Activated T-cell treated with anti-CD3 and anti-CD28 coated beads, Interleukin-2, amount 50 U/mL, for 24 hours (primary cell): ENCODE data around the gene RAMP3.
"Not testable (repeated sequence)": the region's sequence is repeated elsewhere in the genome, so short reads cannot be mapped to it uniquely, and the experiment has no call there.

Experiments
- DNase-seq: peaks from one replicate; pipeline ENCODE4 v3.0.0-alpha.2; 2020
- H3K27ac Mint-ChIP-seq: 2 replicates; pipeline ENCODE4 v1.8.0; 2020; ENCODE audit warnings: mild to moderate bottlenecking, mixed read lengths
- H3K27me3 Mint-ChIP-seq: 2 replicates; pipeline ENCODE4 v1.8.0; 2020; ENCODE audit warnings: mixed read lengths
- H3K36me3 Mint-ChIP-seq: 2 replicates; pipeline ENCODE4 v1.8.0; 2020; ENCODE audit warnings: low read depth, mixed read lengths
- H3K4me1 Mint-ChIP-seq: 2 replicates; pipeline ENCODE4 v1.8.0; 2020; ENCODE audit warnings: low read depth, mixed read lengths
- H3K4me3 Mint-ChIP-seq: 2 replicates; pipeline ENCODE4 v1.8.0; 2020; ENCODE audit warnings: mild to moderate bottlenecking, moderate library complexity, mixed read lengths
- H3K9me3 Mint-ChIP-seq: 2 replicates; pipeline ENCODE4 v1.8.0; 2020; ENCODE audit warnings: mixed read lengths

The RAMP3 gene

GRCh38 chr7:45158471-45158870, 880 bp downstream of the RAMP3 start:
- H3K4me3 Mint-ChIP-seq, result no peak overlapping the region
- peaks cover 36% of the 10 kb centered on the region for H3K27me3 Mint-ChIP-seq
- peaks cover 4% of the 10 kb centered on the region for H3K4me1 Mint-ChIP-seq
- DNase-seq, result no peak
- H3K9me3 Mint-ChIP-seq, result no peaks in the 10 kb centered on the region
- H3K27ac Mint-ChIP-seq, result no peak overlapping the region
- no peaks in the 10 kb centered on the region for H3K36me3 Mint-ChIP-seq

- peaks cover 36% of the 10 kb centered on the region for H3K27me3 Mint-ChIP-seq
- no peak overlapping the region for H3K4me3 Mint-ChIP-seq
- H3K36me3 Mint-ChIP-seq, result no peaks in the 10 kb centered on the region
- no peaks in the 10 kb centered on the region for H3K9me3 Mint-ChIP-seq
- H3K4me1 Mint-ChIP-seq, result peaks cover 4% of the 10 kb centered on the region
- H3K27ac Mint-ChIP-seq, result no peak overlapping the region
- no peak for DNase-seq
Measured at GRCh38 chr7:45159296-45159695, 1.7 kb downstream of the RAMP3 start.

- peaks cover 5% of the 10 kb centered on the region for H3K9me3 Mint-ChIP-seq
- no peaks in the 10 kb centered on the region for H3K36me3 Mint-ChIP-seq
Measured at GRCh38 chr7:45160417-45160881, 2.9 kb downstream of the RAMP3 start.

GRCh38 chr7:45161138-45161537, 3.5 kb downstream of the RAMP3 start:
- Mint-ChIP-seq H3K36me3 (no peaks in the 10 kb centered on the region), H3K27ac (peak overlapping the region; percentile 47), H3K9me3 (peaks cover 5% of the 10 kb centered on the region), H3K27me3 (peaks cover 28% of the 10 kb centered on the region), H3K4me3 (no peak overlapping the region), H3K4me1 (peaks cover 4% of the 10 kb centered on the region)
- no peak for DNase-seq

More at GRCh38 chr7:45160417-45160881, 2.9 kb downstream of the RAMP3 start:
- no peak for DNase-seq
- Mint-ChIP-seq H3K4me3 (no peak overlapping the region), H3K27me3 (peaks cover 35% of the 10 kb centered on the region), H3K27ac (no peak overlapping the region), H3K4me1 (peaks cover 4% of the 10 kb centered on the region)

- no peak overlapping the region for H3K4me3 Mint-ChIP-seq
- H3K27me3 Mint-ChIP-seq, result peaks cover 22% of the 10 kb centered on the region
- DNase-seq, result no peak
- H3K27ac Mint-ChIP-seq, result no peak overlapping the region
- peaks cover 5% of the 10 kb centered on the region for H3K9me3 Mint-ChIP-seq
- H3K4me1 Mint-ChIP-seq, result peaks cover 3% of the 10 kb centered on the region
- H3K36me3 Mint-ChIP-seq, result no peaks in the 10 kb centered on the region
Measured at GRCh38 chr7:45161842-45162241, 4.3 kb downstream of the RAMP3 start.

GRCh38 chr7:45162311-45162845, 4.8 kb downstream of the RAMP3 start:
- Mint-ChIP-seq H3K27ac (no peak overlapping the region), H3K4me3 (no peak overlapping the region), H3K4me1 (peaks cover 2% of the 10 kb centered on the region), H3K36me3 (no peaks in the 10 kb centered on the region), H3K9me3 (peaks cover 5% of the 10 kb centered on the region), H3K27me3 (peaks cover 17% of the 10 kb centered on the region)
- no peak for DNase-seq

- no peak for DNase-seq
- Mint-ChIP-seq H3K4me1 (peaks cover 2% of the 10 kb centered on the region), H3K4me3 (no peak overlapping the region), H3K9me3 (peaks cover 5% of the 10 kb centered on the region), H3K27me3 (peaks cover 16% of the 10 kb centered on the region), H3K36me3 (no peaks in the 10 kb centered on the region), H3K27ac (no peak overlapping the region)
Measured at GRCh38 chr7:45162943-45163691, 5.5 kb downstream of the RAMP3 start.

GRCh38 chr7:45163692-45164052, 6.1 kb downstream of the RAMP3 start:
- H3K36me3 Mint-ChIP-seq, result no peaks in the 10 kb centered on the region
- no peak for DNase-seq
- H3K27me3 Mint-ChIP-seq, result peaks cover 10% of the 10 kb centered on the region
- peaks cover 5% of the 10 kb centered on the region for H3K9me3 Mint-ChIP-seq
- H3K4me1 Mint-ChIP-seq, result peaks cover 2% of the 10 kb centered on the region
- no peak overlapping the region for H3K4me3 Mint-ChIP-seq
- no peak overlapping the region for H3K27ac Mint-ChIP-seq

GRCh38 chr7:45164271-45164670, 6.7 kb downstream of the RAMP3 start:
- H3K27me3 Mint-ChIP-seq, H3K4me3 Mint-ChIP-seq, H3K36me3 Mint-ChIP-seq, H3K9me3 Mint-ChIP-seq, H3K27ac Mint-ChIP-seq, DNase-seq, H3K4me1 Mint-ChIP-seq: not testable (repeated sequence)

GRCh38 chr7:45165857-45166256, 8.3 kb downstream of the RAMP3 start:
- Mint-ChIP-seq H3K4me1 (no peaks in the 10 kb centered on the region), H3K27me3 (no peaks in the 10 kb centered on the region), H3K27ac (no peak overlapping the region), H3K4me3 (no peak overlapping the region), H3K36me3 (no peaks in the 10 kb centered on the region), H3K9me3 (peaks cover 5% of the 10 kb centered on the region)
- DNase-seq, result no peak

- H3K36me3 Mint-ChIP-seq, result no peaks in the 10 kb centered on the region
- DNase-seq, result no peak
- H3K4me3 Mint-ChIP-seq, result no peak overlapping the region
- H3K27ac Mint-ChIP-seq, result no peak overlapping the region
- H3K27me3 Mint-ChIP-seq, result no peaks in the 10 kb centered on the region
- no peaks in the 10 kb centered on the region for H3K9me3 Mint-ChIP-seq
- H3K4me1 Mint-ChIP-seq, result peaks cover 9% of the 10 kb centered on the region
Measured at GRCh38 chr7:45171946-45172345, 14.4 kb downstream of the RAMP3 start.

GRCh38 chr7:45173596-45174327, 16.2 kb downstream of the RAMP3 start:
- Mint-ChIP-seq H3K36me3 (no peaks in the 10 kb centered on the region), H3K27ac (no peak overlapping the region), H3K27me3 (peaks cover 7% of the 10 kb centered on the region), H3K4me1 (peaks cover 9% of the 10 kb centered on the region), H3K9me3 (no peaks in the 10 kb centered on the region), H3K4me3 (no peak overlapping the region)
- DNase-seq, result peak; percentile 17

- peaks cover 8% of the 10 kb centered on the region for H3K27me3 Mint-ChIP-seq
- no peak for DNase-seq
- H3K36me3 Mint-ChIP-seq, result no peaks in the 10 kb centered on the region
- H3K27ac Mint-ChIP-seq, result no peak overlapping the region
- peaks cover 9% of the 10 kb centered on the region for H3K4me1 Mint-ChIP-seq
- H3K4me3 Mint-ChIP-seq, result no peak overlapping the region
- H3K9me3 Mint-ChIP-seq, result no peaks in the 10 kb centered on the region
Measured at GRCh38 chr7:45174328-45174610, 16.7 kb downstream of the RAMP3 start.

- Mint-ChIP-seq H3K27ac (no peak overlapping the region), H3K9me3 (no peaks in the 10 kb centered on the region), H3K4me1 (peaks cover 9% of the 10 kb centered on the region), H3K27me3 (peaks cover 16% of the 10 kb centered on the region), H3K36me3 (no peaks in the 10 kb centered on the region), H3K4me3 (no peak overlapping the region)
- peak; percentile 20 for DNase-seq
Measured at GRCh38 chr7:45174966-45175765, 17.6 kb downstream of the RAMP3 start.
